Right lobe of liver (tissue), 6 donors: ENCODE results near the gene RHBDD1. TPM values are rescaled to one million over a fixed set of nuclear protein-coding genes. Genes with fewer than 3 reads are reported as not detected.
A peak's percentile ranks its signal among the peaks of the same experiment; 100 is the strongest.

ENCODE experiments used
- ATAC-seq, 4 donors: fragments of 200-7000 bp; cut with Tn5 transposase; one replicate each; pipeline ENCODE4 v1.9.1; 2020; ENCODE audit warnings: mild to moderate bottlenecking in 4 of 4, moderate library complexity in 4 of 4
- DNase-seq, 3 donors: peaks; one replicate each; pipeline ENCODE4 v3.0.0-alpha.2; 2020
- H3K27ac ChIP-seq, 3 donors: fragments of 200-600 bp; one replicate each; pipeline ENCODE4 v1.8.0; 2022
- H3K27me3 ChIP-seq, 2 donors: fragments of 200-600 bp; one replicate each; pipeline ENCODE4 v1.8.0; 2022
- H3K36me3 ChIP-seq, 4 donors: fragments of 200-600 bp; sonication (generic) in 1 of 4; one replicate each; pipeline versions ENCODE4 v1.5.1 to v1.8.0; 2017 to 2022; ENCODE audit warnings: control low read depth in 1 of 4
- H3K4me1 ChIP-seq, 4 donors: fragments of 200-600 bp; sonication (generic) in 1 of 4; one replicate each; pipeline versions ENCODE4 v1.5.1 to v1.8.0; 2017 to 2022; ENCODE audit warnings: control low read depth in 1 of 4
- H3K4me3 ChIP-seq, 3 donors: fragments of 200-600 bp; one replicate each; pipeline ENCODE4 v1.8.0; 2022
- H3K9me3 ChIP-seq, 4 donors: fragments of 200-600 bp; sonication (generic) in 1 of 4; one replicate each; pipeline versions ENCODE4 v1.5.1 to v1.8.0; 2017 to 2022; ENCODE audit warnings: control low read depth in 1 of 4
- CTCF ChIP-seq, 4 donors: fragments of 200-600 bp in 3 of 4; fragments of 450-650 bp in 1 of 4; IDR thresholded peaks; one replicate each; pipeline versions ENCODE4 v1.5.1 to v1.8.0; 2016 to 2022; ENCODE audit warnings: antibody characterized with exemption in 4 of 4, mild to moderate bottlenecking in 2 of 4
- POLR2A ChIP-seq: fragments of 450-650 bp; IDR thresholded peaks from one replicate; pipeline ENCODE4 v1.6.1; 2017; ENCODE audit warnings: antibody characterized with exemption, mild to moderate bottlenecking
- WGBS: methylation state at CpG from one replicate; pipeline ENCODE4 v1.1.6; 2018; ENCODE audit warnings: low coverage, low lambda C conversion rate; ENCODE audit not compliant: insufficient coverage; ENCODE audit errors: missing lambda C conversion rate; 5-methylcytosine and 5-hydroxymethylcytosine counted together
- intact Hi-C, 2 donors: fragments of 100-400 bp; cut with DNase I; formaldehyde crosslinking; loops; one replicate each; pipeline versions ENCODE4 v1.11.2 to v1.14.1; 2022
- small RNA-seq, 2 experiments: library from RNA; depleted of rRNA; stranded (forward); fragments of <200 nt; gene quantifications; one replicate each; pipeline ENCODE3, GENCODE V24; 2016
- total RNA-seq, 6 experiments: library from RNA; depleted of rRNA in 2 of 6; stranded (reverse); fragments of >200 nt in 2 of 6; fragmentation: NEBNext Ultra II Directional in 3 of 6; extraction: Animal tissue kit (Norgen Biotek cat#: 25700) in 3 of 6; gene quantifications; one replicate each; pipeline versions ENCODE4 v1.1.0 to v1.2.4, GENCODE V29; 2016 to 2023
- donor health status: DM: no; HTN: yes; CAD: no.
- donor health status: DM: no; HTN: no; CAD: no.
- donor health status: DM: no; HTN: no; CAD: no.
- donor health status: DM: no; HTN: yes; CAD: no.
- donor health status: DM: no; HTN: yes; CAD: no.

The RHBDD1 gene
- total RNA-seq, 6 experiments from 2014 or later, result 14.7 to 25.3 (median 21.0) TPM

GRCh38 chr2:227036527-227036926 is 200.7 kb downstream of the RHBDD1 start:
- no peaks in the 10 kb centered on the region for H3K27me3 ChIP-seq
- H3K4me1 ChIP-seq, result peaks cover 0 to 10% (median 0%) of the 10 kb centered on the region in 4 donors
- ATAC-seq (no peak), DNase-seq (no peak)
- no peak overlapping the region for H3K4me3 ChIP-seq
- TF ChIP-seq CTCF (IDR thresholded peaks at IDR 0.05) (no peak), POLR2A (no peak)
- no peaks in the 10 kb centered on the region for H3K36me3 ChIP-seq
- no peak overlapping the region for H3K27ac ChIP-seq
- WGBS, result 71% methylated on average over 3 of the region's 3 CpGs
- H3K9me3 ChIP-seq, result no peaks in the 10 kb centered on the region
- intact Hi-C loops, result loop anchor here in 1 of 2 donors (10.0 kb wide), 1 partner anchor 68 kb away; no protein-coding TSS in a partner anchor

- ATAC-seq (peak in 3 of 4 donors; percentile 48 to 60 (median 55)), DNase-seq (no peak)
- Histone ChIP-seq H3K4me3 (no peak overlapping the region), H3K27ac (no peak overlapping the region), H3K36me3 (no peaks in the 10 kb centered on the region), H3K27me3 (no peaks in the 10 kb centered on the region), H3K9me3 (no peaks in the 10 kb centered on the region), H3K4me1 (peaks cover 0 to 10% (median 0%) of the 10 kb centered on the region in 4 donors)
- intact Hi-C loops, result loop anchor here in 1 of 2 donors (10.0 kb wide), 1 partner anchor 66 kb away; no protein-coding TSS in a partner anchor
- 44% methylated on average over 1 of the region's 1 CpG for WGBS
- no peak for TF ChIP-seq POLR2A
- TF ChIP-seq CTCF (IDR thresholded peaks at IDR 0.05), result no peak
Measured at GRCh38 chr2:227038550-227039189, 202.8 kb downstream of the RHBDD1 start.

- Histone ChIP-seq H3K4me1 (peaks cover 0 to 3% (median 0%) of the 10 kb centered on the region in 4 donors), H3K27ac (no peak overlapping the region), H3K9me3 (no peaks in the 10 kb centered on the region), H3K36me3 (no peaks in the 10 kb centered on the region), H3K27me3 (no peaks in the 10 kb centered on the region), H3K4me3 (no peak overlapping the region)
- 60% methylated on average over 3 of the region's 3 CpGs for WGBS
- intact Hi-C loops, result no loop called here
- ATAC-seq (no peak), DNase-seq (no peak)
- TF ChIP-seq CTCF (IDR thresholded peaks at IDR 0.05) (no peak), POLR2A (no peak)
Measured at GRCh38 chr2:227043981-227044380, 208.1 kb downstream of the RHBDD1 start.

Small RNA genes within 50 kb of the gene (small RNA-seq; reads per million reads assigned to genes)
- gene RF00554, result 0 reads per million in 2 experiments

Other genes with a start within 250 kb of the RHBDD1 start
- gene IRS1, start 36.2 kb upstream of the RHBDD1 start, total RNA-seq, result 10 to 100 TPM in 5 of 6 experiments, 1 to 10 TPM in 1; 9.0 to 24.4 (median 15.8) TPM